Measurements from ENCODE around the gene TECTB. TPM values are rescaled to one million over a fixed set of nuclear protein-coding genes. Genes with fewer than 3 reads are reported as not detected.

TECTB gene
- total RNA-seq, 1 experiment from 2014 or later = not detected

- no peaks in the 10 kb centered on the region for H3K36me3 Mint-ChIP-seq
- no peaks in the 10 kb centered on the region for H3K4me1 Mint-ChIP-seq
- no peak overlapping the region for H3K27ac Mint-ChIP-seq
- H3K9me3 Mint-ChIP-seq = 0 out of 2 replicates have a peak, but pooled peaks cover 3% of the 10 kb centered on the region
- DNase-seq (ENCODE audit: low spot score) (no peak), ATAC-seq (no peak)
- ChIA-PET CTCF (interaction anchor here (1.0 kb wide), 1 partner anchor 41 kb away, joined by 3 read pairs; no protein-coding TSS in a partner anchor), POLR2A (no interaction called here)
- no peaks in the 10 kb centered on the region; the same call in 1 of the 2 replicates for H3K27me3 Mint-ChIP-seq (ENCODE audit: low read depth)
- TF ChIP-seq ZNF416 (CRISPR knock-in tag; IDR thresholded peaks at IDR 0.05) (no peak), PRDM15 (CRISPR knock-in tag; IDR thresholded peaks at IDR 0.05) (no peak), SMAD3 (CRISPR knock-in tag; IDR thresholded peaks at IDR 0.05; ENCODE audit: borderline replicate concordance) (no peak), PRRX2 (CRISPR knock-in tag; IDR thresholded peaks at IDR 0.05) (no peak), FOXJ3 (CRISPR knock-in tag; IDR thresholded peaks at IDR 0.05; ENCODE audit: borderline replicate concordance) (no peak), ARID4B (CRISPR knock-in tag; IDR thresholded peaks at IDR 0.05; ENCODE audit: borderline replicate concordance) (no peak), AR (CRISPR knock-in tag; IDR thresholded peaks at IDR 0.05) (no peak), NR2C2 (CRISPR knock-in tag; IDR thresholded peaks at IDR 0.05) (no peak), TEAD1 (CRISPR knock-in tag; IDR thresholded peaks at IDR 0.05) (no peak), NFYB (CRISPR knock-in tag; conservative IDR thresholded peaks at IDR 0.05; ENCODE audit: low read depth) (no peak)
- no peak overlapping the region for H3K4me3 Mint-ChIP-seq
These were observed 65.6 kb downstream of the TECTB start for GRCh38 chr10:112348759-112349158.

- Mint-ChIP-seq H3K27me3 (ENCODE audit: low read depth) (no peaks in the 10 kb centered on the region; the same call in 1 of the 2 replicates), H3K9me3 (0 out of 2 replicates have a peak, but pooled peaks cover 3% of the 10 kb centered on the region), H3K4me1 (peaks cover 5% of the 10 kb centered on the region; the same call in 1 of the 2 replicates), H3K27ac (no peak overlapping the region), H3K4me3 (no peak overlapping the region), H3K36me3 (no peaks in the 10 kb centered on the region)
- DNase-seq (ENCODE audit: low spot score) = no peak
- ATAC-seq = no peak
- ChIA-PET CTCF (interaction anchor here (1.1 to 1.5 kb wide), 2 partner anchors 85 to 123 kb away, joined by 4 to 6 read pairs; no protein-coding TSS in a partner anchor), POLR2A (interaction anchor here (0.6 kb wide), 1 partner anchor 160 kb away, joined by 3 read pairs; no protein-coding TSS in a partner anchor)
- TF ChIP-seq TEAD4 (CRISPR knock-in tag; IDR thresholded peaks at IDR 0.05) (no peak), NFATC4 (CRISPR knock-in tag; IDR thresholded peaks at IDR 0.05) (no peak), TCF7 (CRISPR knock-in tag; IDR thresholded peaks at IDR 0.05; ENCODE audit: low read depth) (no peak), CREM (CRISPR knock-in tag; IDR thresholded peaks at IDR 0.05) (no peak), NR3C1 (CRISPR knock-in tag; conservative IDR thresholded peaks at IDR 0.05; ENCODE audit: low read depth) (no peak), MAX (CRISPR knock-in tag; IDR thresholded peaks at IDR 0.05) (no peak), MYBL2 (CRISPR knock-in tag; IDR thresholded peaks at IDR 0.05) (no peak), ATF2 (CRISPR knock-in tag; IDR thresholded peaks at IDR 0.05; ENCODE audit: borderline replicate concordance, low read depth) (no peak)
These were observed 66.4 kb downstream of the TECTB start for GRCh38 chr10:112349521-112350085.
